Activated CD4-positive, alpha-beta T cell treated with anti-CD3 and anti-CD28 coated beads, Interleukin-2, amount 10 ng/mL, durations not matched to agents 7 days and 5 days (primary cell): Measurements from ENCODE around the gene WIPF1. TPM values are rescaled to one million over a fixed set of nuclear protein-coding genes. Genes with fewer than 3 reads are reported as not detected.

Experiments
- CTCF ChIA-PET: fragments of 350-600 bp; sonication (Branson Sonifier 250); formaldehyde crosslinking; loops from one replicate; lab custom pipeline; 2021; ENCODE audit warnings: antibody characterized with exemption; lab: Charles Lee
- POLR2A ChIA-PET: fragments of 350-600 bp; sonication (Branson Sonifier 250); formaldehyde crosslinking; loops from one replicate; lab custom pipeline; 2021; ENCODE audit warnings: antibody characterized with exemption; lab: Charles Lee
- DNase-seq: peaks from one replicate; pipeline ENCODE4 v3.0.0-alpha.2; 2020
- H3K27ac Mint-ChIP-seq: one replicate; pipeline ENCODE4 v1.8.0; 2021; ENCODE audit warnings: mild to moderate bottlenecking, moderate library complexity, mixed read lengths
- H3K27me3 Mint-ChIP-seq: one replicate; pipeline ENCODE4 v1.8.0; 2021; ENCODE audit warnings: mixed read lengths
- H3K36me3 Mint-ChIP-seq: one replicate; pipeline ENCODE4 v1.8.0; 2021; ENCODE audit warnings: low read depth, mixed read lengths
- H3K4me1 Mint-ChIP-seq: one replicate; pipeline ENCODE4 v1.8.0; 2021; ENCODE audit warnings: mixed read lengths
- H3K4me3 Mint-ChIP-seq: one replicate; pipeline ENCODE4 v1.8.0; 2021; ENCODE audit warnings: mild to moderate bottlenecking, moderate library complexity, mixed read lengths
- H3K9me3 Mint-ChIP-seq: one replicate; pipeline ENCODE4 v1.8.0; 2021; ENCODE audit warnings: mixed read lengths
- total RNA-seq, 2 experiments: library from RNA; stranded (reverse); gene quantifications; one replicate each; pipeline ENCODE4 v1.2.3, GENCODE V29; 2021

WIPF1 gene
- total RNA-seq, 2 experiments from 2014 or later, result 378 to 423 TPM

DNA sequence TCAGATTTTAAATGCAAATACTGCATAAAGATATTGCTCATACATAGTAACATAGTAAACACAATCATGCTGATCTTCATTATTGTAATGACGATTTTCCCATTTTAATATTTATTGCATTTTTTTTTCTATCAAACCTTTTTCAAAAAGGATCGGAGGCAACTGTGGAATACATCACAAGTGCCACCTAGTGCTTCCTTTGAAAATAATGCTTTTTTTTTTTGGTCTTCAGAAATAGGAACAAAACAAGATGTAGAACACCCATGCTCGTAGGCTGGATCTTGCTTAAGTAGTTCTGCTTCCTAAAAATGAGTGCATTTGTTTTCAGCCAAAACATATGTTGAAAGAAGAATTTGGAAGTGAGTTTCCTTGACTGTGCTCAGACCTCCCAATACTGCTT lies 75.1 kb downstream of the WIPF1 start:
- Mint-ChIP-seq H3K27me3 (peaks cover 10% of the 10 kb centered on the region), H3K4me1 (peaks cover 20% of the 10 kb centered on the region), H3K4me3 (no peak overlapping the region), H3K27ac (no peak overlapping the region), H3K9me3 (peaks cover 4% of the 10 kb centered on the region), H3K36me3 (peaks cover 2% of the 10 kb centered on the region)
- POLR2A ChIA-PET, result no interaction called here
- CTCF ChIA-PET, result interaction anchor here (0.6 to 1.1 kb wide), 3 partner anchors 51 to 1476 kb away, joined by 3 to 5 read pairs (median 3); no protein-coding TSS in a partner anchor
- DNase-seq, result no peak

DNA sequence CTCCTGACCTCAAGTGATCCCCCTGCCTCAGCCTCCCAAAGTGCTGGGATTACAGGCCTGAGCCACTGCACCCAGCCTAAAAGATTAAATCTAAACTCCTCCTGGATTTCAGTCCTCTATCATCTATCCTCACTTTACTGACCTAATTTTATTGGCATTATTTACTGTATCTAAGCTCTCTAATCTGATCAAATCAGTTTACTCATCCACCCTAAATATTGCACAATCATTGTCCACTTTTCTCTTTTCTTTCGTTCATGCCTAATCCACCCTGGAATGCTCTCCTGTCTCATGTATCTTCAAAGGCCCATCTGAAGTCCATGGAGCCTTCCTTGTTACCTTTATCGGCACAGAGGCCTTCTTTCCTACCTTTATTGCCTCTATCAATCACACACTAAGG lies 79.2 kb downstream of the WIPF1 start:
- Mint-ChIP-seq H3K36me3 (peaks cover 2% of the 10 kb centered on the region), H3K27me3 (peaks cover 10% of the 10 kb centered on the region), H3K4me1 (peaks cover 19% of the 10 kb centered on the region), H3K4me3 (no peak overlapping the region), H3K9me3 (peaks cover 8% of the 10 kb centered on the region), H3K27ac (no peak overlapping the region)
- CTCF ChIA-PET, result interaction anchor here (1.8 kb wide), 1 partner anchor 31 kb away, joined by 4 read pairs; the partner anchor contains the start of gene GPR155
- no peak for DNase-seq
- POLR2A ChIA-PET, result no interaction called here

DNA sequence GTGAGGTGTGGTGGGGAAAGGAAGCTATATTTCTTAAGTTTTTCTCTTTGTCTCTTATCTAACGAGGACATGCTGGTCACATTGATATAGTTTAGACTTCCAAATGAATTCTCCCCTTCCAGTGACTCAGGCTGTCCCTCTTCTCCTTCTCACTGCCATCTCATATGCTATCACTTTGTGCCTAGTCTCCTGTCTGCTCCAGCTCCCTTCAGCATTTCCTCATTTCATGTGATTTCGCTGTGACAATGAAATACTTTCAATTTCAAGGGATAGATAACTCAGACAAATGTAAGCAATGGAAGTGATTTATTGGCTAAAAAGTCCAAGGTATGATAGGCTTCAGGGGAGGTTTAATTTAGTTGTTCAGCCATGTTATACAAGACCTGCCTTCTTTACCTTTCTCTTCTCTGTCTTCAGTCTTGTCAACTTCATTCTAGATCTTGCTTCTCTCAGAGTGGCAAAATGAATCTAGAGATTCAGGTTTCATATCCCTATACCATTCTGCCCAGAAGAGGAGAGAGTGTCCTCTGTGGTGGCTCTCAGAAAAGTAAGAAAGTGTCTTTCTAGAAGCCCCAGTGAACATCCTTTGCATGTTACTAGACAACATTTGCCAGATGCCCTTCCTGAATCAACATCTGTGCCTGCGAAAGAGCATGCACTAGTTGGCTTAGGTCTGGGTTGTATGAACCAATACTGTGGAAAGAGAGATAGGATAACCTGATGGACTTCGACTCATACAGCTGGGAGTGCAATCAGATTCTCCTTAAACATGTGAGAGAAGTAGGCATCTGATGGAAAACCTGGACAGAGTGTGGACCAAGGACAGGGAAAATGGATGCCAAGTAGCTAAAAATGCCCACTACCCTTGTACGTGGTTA lies 80.9 kb downstream of the WIPF1 start:
- ChIA-PET POLR2A (no interaction called here), CTCF (interaction anchor here (1.6 to 1.8 kb wide), 2 partner anchors 15 to 29 kb away, joined by 4 to 5 read pairs; partner anchors contain the start of gene GPR155)
- Mint-ChIP-seq H3K27me3 (peaks cover 8% of the 10 kb centered on the region), H3K4me1 (peaks cover 18% of the 10 kb centered on the region), H3K9me3 (peaks cover 20% of the 10 kb centered on the region), H3K36me3 (peaks cover 11% of the 10 kb centered on the region), H3K27ac (no peak overlapping the region), H3K4me3 (no peak overlapping the region)
- no peak for DNase-seq

- no peak overlapping the region for H3K27ac Mint-ChIP-seq
- no peak overlapping the region for H3K4me3 Mint-ChIP-seq
- DNase-seq, result no peak
- POLR2A ChIA-PET, result interaction anchor here (0.6 kb wide), 1 partner anchor 176 kb away, joined by 3 read pairs; no protein-coding TSS in a partner anchor
- CTCF ChIA-PET, result no interaction called here
- peaks cover 15% of the 10 kb centered on the region for H3K4me1 Mint-ChIP-seq
- peaks cover 46% of the 10 kb centered on the region for H3K9me3 Mint-ChIP-seq
- peaks cover 17% of the 10 kb centered on the region for H3K36me3 Mint-ChIP-seq
- no peaks in the 10 kb centered on the region for H3K27me3 Mint-ChIP-seq
These were observed 85.3 kb downstream of the WIPF1 start for GRCh38 chr2:174512345-174512744.

DNA sequence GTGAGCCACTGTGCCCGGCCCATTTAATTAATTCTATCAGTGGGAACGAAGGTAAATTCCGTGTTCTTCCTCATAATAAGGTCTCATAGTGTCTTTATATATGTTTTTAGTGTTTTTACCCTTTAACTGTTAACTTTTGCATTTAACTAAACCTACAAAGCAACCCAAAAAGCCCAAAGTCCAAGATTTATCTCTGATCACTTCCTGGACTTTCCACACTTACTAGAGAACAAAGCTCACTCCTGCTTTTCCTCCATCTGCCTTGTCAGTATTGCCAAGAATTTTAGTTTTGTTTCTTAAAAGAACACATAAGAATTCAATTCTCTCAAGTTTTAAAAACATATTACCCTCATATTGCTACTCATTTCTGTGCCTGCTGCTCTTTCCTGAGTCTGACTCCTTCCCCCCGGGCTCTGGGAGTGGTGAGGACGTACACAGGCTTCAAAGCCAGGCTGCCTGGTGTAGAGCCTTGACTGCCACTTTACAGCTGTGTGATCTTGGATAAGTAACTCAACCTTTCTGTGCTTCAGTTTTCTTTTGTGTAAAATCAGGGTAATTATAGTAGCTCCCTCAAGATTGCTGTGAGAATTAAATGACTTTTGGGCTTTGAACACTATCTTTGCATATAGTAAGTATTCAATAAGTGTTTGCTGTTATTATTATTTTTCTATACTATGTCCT lies 85.9 kb downstream of the WIPF1 start:
- ChIA-PET POLR2A (interaction anchor here (0.6 kb wide), 1 partner anchor 177 kb away, joined by 3 read pairs; no protein-coding TSS in a partner anchor), CTCF (no interaction called here)
- Mint-ChIP-seq H3K4me3 (no peak overlapping the region), H3K9me3 (peaks cover 53% of the 10 kb centered on the region), H3K27ac (no peak overlapping the region), H3K27me3 (no peaks in the 10 kb centered on the region), H3K4me1 (peaks cover 11% of the 10 kb centered on the region), H3K36me3 (peaks cover 21% of the 10 kb centered on the region)
- no peak for DNase-seq

DNA sequence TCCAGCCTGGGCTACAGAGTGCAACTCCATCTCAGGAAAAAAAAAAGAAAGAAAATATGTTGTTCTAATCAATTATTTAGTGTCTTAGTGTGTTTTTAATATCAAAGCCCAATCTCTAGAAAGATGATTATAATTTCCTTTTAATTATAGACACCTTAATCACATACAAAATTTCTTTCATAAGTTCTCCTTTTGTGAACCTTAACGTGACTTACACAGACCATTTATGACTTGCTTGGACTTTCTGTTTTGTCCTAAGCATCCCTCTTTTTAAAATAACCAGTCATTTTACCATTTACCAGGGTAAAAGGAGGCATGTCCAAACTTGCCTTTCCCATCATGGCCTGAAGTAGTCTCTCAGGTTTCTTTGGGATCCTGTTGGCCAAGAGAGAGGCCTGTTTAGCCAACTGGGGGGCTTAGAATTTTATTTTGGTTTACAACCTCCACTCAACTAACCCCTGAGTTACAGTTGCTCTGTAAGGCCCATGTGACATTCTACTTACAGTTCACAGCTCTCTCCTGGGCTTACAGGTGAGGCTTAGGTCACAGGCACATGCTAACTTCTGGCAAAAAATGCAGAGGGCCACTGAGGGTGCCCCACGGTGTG lies 86.9 kb downstream of the WIPF1 start:
- Mint-ChIP-seq H3K27ac (no peak overlapping the region), H3K9me3 (peaks cover 58% of the 10 kb centered on the region), H3K4me3 (no peak overlapping the region), H3K27me3 (no peaks in the 10 kb centered on the region), H3K36me3 (peaks cover 26% of the 10 kb centered on the region), H3K4me1 (peaks cover 5% of the 10 kb centered on the region)
- POLR2A ChIA-PET, result interaction anchor here (0.6 kb wide), 1 partner anchor 48 kb away, joined by 7 read pairs; no protein-coding TSS in a partner anchor
- no peak for DNase-seq
- CTCF ChIA-PET, result no interaction called here

Other genes starting within 250 kb of the WIPF1 start
- gene SCRN3, start 202.1 kb downstream of the WIPF1 start, total RNA-seq, result 10 to 100 TPM; 16.8 to 16.9 TPM
- gene GPR155, start 110.8 kb downstream of the WIPF1 start, total RNA-seq, result 10 to 100 TPM; 33.3 to 38.1 TPM
- not detected for gene CHRNA1, start 166.7 kb upstream of the WIPF1 start, total RNA-seq